Neuron (in vitro differentiated cells): ENCODE results near the gene DNAH2.
"Not testable (repeated sequence)": the region's sequence is repeated elsewhere in the genome, so short reads cannot be mapped to it uniquely, and the experiment has no call there.

Experiments used
- H2AFZ ChIP-seq: one replicate; pipeline ENCODE4 v1.6.1; 2013; ENCODE audit warnings: low read depth, mild to moderate bottlenecking, inconsistent platforms, low read length, moderate library complexity
- H3K27me3 ChIP-seq: one replicate; pipeline ENCODE4 v1.6.1; 2013; ENCODE audit warnings: low read length; ENCODE audit not compliant: insufficient read depth
- H3K36me3 ChIP-seq: one replicate; pipeline ENCODE4 v1.6.1; 2013; ENCODE audit warnings: low read length; ENCODE audit not compliant: insufficient read depth
- H3K4me1 ChIP-seq: one replicate; pipeline ENCODE4 v1.6.1; 2013; ENCODE audit warnings: low read length; ENCODE audit not compliant: insufficient read depth
- H3K4me3 ChIP-seq: 2 replicates; pipeline ENCODE4 v1.5.1; 2013; ENCODE audit warnings: mild to moderate bottlenecking, low read length, moderate library complexity
- H3K9me3 ChIP-seq: one replicate; pipeline ENCODE4 v1.6.1; 2013; ENCODE audit warnings: low read length

DNAH2 gene

GRCh38 chr17:7854078-7854777 is 136.7 kb downstream of the DNAH2 start:
- H3K4me3 ChIP-seq: no peak overlapping the region
- H3K36me3 ChIP-seq: peaks cover 39% of the 10 kb centered on the region

GRCh38 chr17:7854851-7855659 is 137.5 kb downstream of the DNAH2 start, which contains the start of gene TMEM88:
Gene TMEM88 (plus strand): TSS chr17:7855066. CDS start chr17:7855075, 9 bp downstream.
- H3K36me3 ChIP-seq: peaks cover 34% of the 10 kb centered on the region
- no peak within 1 kb of the TSS for H2AFZ ChIP-seq
- no peaks in the 10 kb centered on the region for H3K27me3 ChIP-seq
- peaks cover 39% of the 10 kb centered on the region for H3K4me1 ChIP-seq
- peak within 1 kb of the TSS; percentile 58 for H3K4me3 ChIP-seq
- H3K9me3 ChIP-seq: no peaks in the 10 kb centered on the region

More at GRCh38 chr17:7854078-7854777, 136.7 kb downstream of the DNAH2 start:
- Histone ChIP-seq H3K9me3 (no peaks in the 10 kb centered on the region), H2AFZ (no peak overlapping the region), H3K4me1 (peaks cover 39% of the 10 kb centered on the region), H3K27me3 (no peaks in the 10 kb centered on the region)

- peaks cover 39% of the 10 kb centered on the region for H3K4me1 ChIP-seq
- peak overlapping the region; percentile 58 for H3K4me3 ChIP-seq
- H3K9me3 ChIP-seq: no peaks in the 10 kb centered on the region
- H3K36me3 ChIP-seq: peaks cover 29% of the 10 kb centered on the region
- H3K27me3 ChIP-seq: no peaks in the 10 kb centered on the region
- H2AFZ ChIP-seq: no peak overlapping the region
Measured at GRCh38 chr17:7855660-7856010, 138.1 kb downstream of the DNAH2 start.

DNA sequence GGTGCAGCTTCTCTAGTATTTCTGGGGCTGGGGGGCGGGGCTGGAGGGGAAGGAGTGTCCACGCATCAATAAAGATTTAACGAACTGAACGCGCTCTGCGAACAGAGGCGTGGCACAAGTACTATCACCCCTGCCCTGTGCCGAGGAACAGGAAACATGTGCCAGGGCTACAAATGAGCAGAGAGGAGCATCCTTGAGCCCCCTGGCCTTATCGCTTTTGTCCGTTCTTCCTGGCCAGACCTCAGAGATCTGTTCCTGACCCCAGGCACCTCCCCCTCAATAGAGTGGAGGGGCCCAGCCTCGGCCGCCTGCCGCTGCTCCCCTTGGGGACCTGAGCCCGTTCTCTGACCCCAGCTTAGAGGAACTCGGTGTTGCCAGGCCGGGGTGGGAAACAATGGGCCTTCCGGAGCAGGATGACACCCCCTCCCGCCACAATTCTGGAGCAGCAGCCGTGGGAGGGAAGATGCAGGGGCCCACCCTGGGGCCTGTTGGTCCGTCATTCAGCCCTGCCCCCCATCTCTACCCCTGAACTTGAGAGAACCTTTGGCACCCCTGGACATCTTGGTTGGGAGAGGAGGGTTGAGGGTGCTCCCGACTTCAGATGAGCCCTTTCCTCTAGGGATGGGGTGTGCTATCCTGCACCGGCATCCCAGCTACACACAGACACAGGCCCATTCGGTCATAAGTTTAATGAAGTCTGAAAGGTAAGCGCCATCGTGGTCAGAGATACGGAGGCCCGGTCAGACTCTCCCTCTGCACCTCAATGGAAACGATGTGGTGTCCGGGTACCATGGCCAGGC is 138.7 kb downstream of the DNAH2 start:
- H3K9me3 ChIP-seq: no peaks in the 10 kb centered on the region
- peaks cover 23% of the 10 kb centered on the region for H3K36me3 ChIP-seq
- no peak overlapping the region for H2AFZ ChIP-seq
- H3K4me3 ChIP-seq: peak overlapping the region; percentile 58
- no peaks in the 10 kb centered on the region for H3K27me3 ChIP-seq
- peaks cover 39% of the 10 kb centered on the region for H3K4me1 ChIP-seq

DNA sequence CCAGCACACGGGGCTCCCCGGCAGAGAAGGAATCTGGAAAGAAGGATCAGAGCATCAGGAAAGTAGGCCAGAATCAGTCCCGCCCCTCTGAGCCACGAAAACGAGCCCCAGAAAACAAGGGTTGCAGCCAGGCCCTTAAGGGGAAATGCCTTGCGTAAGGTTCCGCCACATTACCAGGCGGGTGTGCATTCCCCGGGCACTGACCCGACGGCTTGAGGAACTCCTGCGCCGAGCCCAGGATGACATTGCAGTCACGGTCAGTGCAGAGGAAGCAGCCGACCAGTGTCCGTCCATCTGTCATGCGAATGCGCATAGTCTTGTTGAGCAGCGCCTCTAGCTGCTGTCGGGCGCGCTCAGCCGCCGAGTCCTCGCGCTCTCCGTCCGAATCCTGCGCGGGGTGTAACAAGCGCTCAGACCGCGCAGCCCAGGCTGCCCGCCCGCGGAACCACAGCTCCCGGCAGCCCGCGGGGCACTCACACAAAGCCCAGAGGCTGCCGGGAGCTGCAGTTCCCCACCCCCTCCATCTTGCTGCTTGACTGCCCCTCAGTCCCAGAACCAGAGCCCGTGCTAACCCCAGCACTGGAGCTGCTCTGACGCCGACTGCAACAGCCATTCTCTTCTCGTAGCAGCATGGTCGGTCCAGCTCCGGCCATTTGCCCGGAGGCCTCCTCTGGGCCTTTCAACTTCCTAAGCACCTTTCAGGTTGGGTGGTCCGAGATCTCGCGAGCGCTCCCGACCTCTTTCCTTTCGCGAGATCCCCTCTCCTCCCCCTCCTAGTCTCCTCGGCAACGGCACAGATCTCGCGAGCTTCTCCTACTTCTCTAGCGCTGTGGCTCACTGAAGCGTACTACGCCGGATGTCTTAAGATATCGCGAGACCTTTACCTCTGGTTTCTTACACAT is 139.5 kb downstream of the DNAH2 start, which contains the start of gene NAA38:
Gene NAA38 (minus strand): TSS at position 749 of the 902 bp plus-strand sequence. CDS start 96 bp downstream, at position 653.
- H3K27me3 ChIP-seq: no peaks in the 10 kb centered on the region
- peaks cover 19% of the 10 kb centered on the region for H3K36me3 ChIP-seq
- H2AFZ ChIP-seq: no peak within 1 kb of the TSS
- H3K4me1 ChIP-seq: peaks cover 37% of the 10 kb centered on the region
- peak within 1 kb of the TSS; percentile 58 for H3K4me3 ChIP-seq
- no peaks in the 10 kb centered on the region for H3K9me3 ChIP-seq

GRCh38 chr17:7857713-7858521 is 140.4 kb downstream of the DNAH2 start, which contains the start of gene CYB5D1:
Gene CYB5D1 (plus strand): TSS chr17:7858003. CDS start chr17:7858135, 132 bp downstream.
- H3K36me3 ChIP-seq: peaks cover 12% of the 10 kb centered on the region
- peaks cover 37% of the 10 kb centered on the region for H3K4me1 ChIP-seq
- peak within 1 kb of the TSS; percentile 58 for H3K4me3 ChIP-seq
- no peaks in the 10 kb centered on the region for H3K27me3 ChIP-seq
- H3K9me3 ChIP-seq: no peaks in the 10 kb centered on the region
- H2AFZ ChIP-seq: no peak within 1 kb of the TSS

GRCh38 chr17:7858522-7858810 is 140.9 kb downstream of the DNAH2 start:
- H3K9me3 ChIP-seq: no peaks in the 10 kb centered on the region
- H3K27me3 ChIP-seq: no peaks in the 10 kb centered on the region
- peak overlapping the region; percentile 58 for H3K4me3 ChIP-seq
- peaks cover 9% of the 10 kb centered on the region for H3K36me3 ChIP-seq
- H2AFZ ChIP-seq: no peak overlapping the region
- peaks cover 37% of the 10 kb centered on the region for H3K4me1 ChIP-seq

- H3K27me3 ChIP-seq: no peaks in the 10 kb centered on the region
- no peak overlapping the region for H2AFZ ChIP-seq
- H3K36me3 ChIP-seq: peaks cover 12% of the 10 kb centered on the region
- H3K9me3 ChIP-seq: no peaks in the 10 kb centered on the region
- H3K4me3 ChIP-seq: peak overlapping the region; percentile 58
- H3K4me1 ChIP-seq: peaks cover 37% of the 10 kb centered on the region
Measured at GRCh38 chr17:7859028-7859427, 141.5 kb downstream of the DNAH2 start.

DNA sequence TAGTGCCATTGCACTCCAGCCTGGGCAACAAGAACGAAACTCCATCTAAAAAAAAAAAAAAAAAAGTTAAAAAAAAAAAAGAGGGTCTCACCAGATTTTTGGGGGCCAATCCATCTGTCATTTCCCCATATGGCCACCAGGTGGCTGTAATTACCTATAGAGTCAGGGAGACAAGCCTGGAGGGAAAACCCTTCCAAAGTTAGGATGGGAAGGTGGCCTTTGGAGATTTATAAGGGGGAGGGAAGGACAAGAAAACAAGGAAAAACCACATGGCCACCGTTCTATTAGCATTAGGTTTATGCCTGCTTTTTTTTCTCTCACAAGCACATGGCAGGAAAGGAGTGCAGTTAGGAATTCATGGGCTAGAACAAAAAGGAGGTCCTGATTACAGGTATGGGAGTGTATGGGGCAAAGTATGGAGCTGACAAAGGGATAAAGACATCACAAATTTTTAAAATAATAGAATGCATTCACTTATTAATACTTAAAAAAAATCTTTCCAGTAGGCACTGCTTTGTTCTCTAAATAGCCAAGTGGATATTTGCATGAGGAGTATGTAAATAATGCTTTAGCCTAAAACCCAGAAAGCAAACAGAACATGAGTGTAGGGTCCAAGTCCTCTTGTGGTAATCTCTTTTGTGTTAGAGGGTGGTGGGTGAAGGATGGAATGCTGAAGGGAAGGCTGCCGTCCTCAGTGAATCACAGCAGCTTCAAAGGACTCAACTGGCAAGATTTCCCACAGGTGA is 145.3 kb downstream of the DNAH2 start:
- no peak overlapping the region for H2AFZ ChIP-seq
- no peak overlapping the region for H3K4me3 ChIP-seq
- peaks cover 22% of the 10 kb centered on the region for H3K36me3 ChIP-seq
- no peaks in the 10 kb centered on the region for H3K9me3 ChIP-seq
- H3K27me3 ChIP-seq: no peaks in the 10 kb centered on the region
- H3K4me1 ChIP-seq: peaks cover 13% of the 10 kb centered on the region

- H3K4me1 ChIP-seq, H2AFZ ChIP-seq, H3K9me3 ChIP-seq, H3K4me3 ChIP-seq, H3K27me3 ChIP-seq: not testable (repeated sequence)
- peaks cover 27% of the 10 kb centered on the region for H3K36me3 ChIP-seq
Measured at GRCh38 chr17:7864384-7864783, 146.8 kb downstream of the DNAH2 start.

- Histone ChIP-seq H3K9me3 (no peaks in the 10 kb centered on the region), H3K4me1 (no peaks in the 10 kb centered on the region), H3K27me3 (no peaks in the 10 kb centered on the region), H3K4me3 (no peak overlapping the region), H3K36me3 (peaks cover 28% of the 10 kb centered on the region), H2AFZ (no peak overlapping the region)
Measured at GRCh38 chr17:7864995-7865650, 147.6 kb downstream of the DNAH2 start.
